T follicular helper cell (primary cell): ENCODE data around the gene DYNLT2B.
"Not testable (repeated sequence)": the region's sequence is repeated elsewhere in the genome, so short reads cannot be mapped to it uniquely, and the experiment has no call there.

Experiments used
- DNase-seq: peaks from one replicate; pipeline ENCODE4 v3.0.0-alpha.2; 2020; ENCODE audit warnings: low read depth

The DYNLT2B gene

GRCh38 chr3:196326936-196327335 is 8.9 kb upstream of the DYNLT2B start:
- DNase-seq = no peak

DNA sequence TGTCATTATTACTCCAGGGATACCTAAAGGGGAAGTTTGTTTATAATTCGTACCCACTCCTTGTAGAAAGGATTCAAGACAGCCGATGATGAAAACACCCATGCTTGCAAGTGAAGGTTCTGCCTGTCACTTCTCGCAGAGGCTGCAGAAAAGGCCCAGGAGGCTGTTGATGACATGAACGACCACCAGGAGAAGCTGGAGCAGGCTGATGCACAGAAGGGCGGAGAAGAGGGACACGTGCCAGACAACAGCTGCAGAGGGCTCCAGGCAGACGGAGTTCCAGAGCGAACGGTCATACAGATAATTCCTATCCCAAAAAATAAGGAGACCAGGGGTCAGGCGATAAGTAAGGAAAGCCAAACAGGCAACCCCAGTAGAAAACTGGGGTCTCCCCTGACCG is 5.7 kb upstream of the DYNLT2B start:
- no peak for DNase-seq

DNA sequence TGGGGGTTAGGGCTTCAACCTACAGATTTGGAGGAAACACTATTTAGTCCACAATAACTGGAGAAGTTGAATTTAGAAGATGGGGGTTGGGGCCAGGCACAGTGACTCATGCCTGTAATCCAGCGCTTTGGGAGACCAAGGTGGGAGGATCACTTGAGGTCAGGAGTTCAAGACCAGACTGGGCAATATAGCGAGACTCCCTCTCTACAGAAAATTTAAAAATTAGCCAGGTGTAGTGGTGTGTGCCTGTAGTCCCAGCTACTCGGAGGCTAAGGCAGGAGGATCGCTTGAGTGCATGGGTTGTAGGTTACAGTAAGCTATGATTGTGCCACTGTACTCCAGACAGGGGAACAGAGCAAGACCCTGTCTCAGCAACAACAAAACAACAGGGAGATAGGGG is 5.0 kb upstream of the DYNLT2B start:
- DNase-seq = no peak

- no peak for DNase-seq
These were observed 3.1 kb upstream of the DYNLT2B start for GRCh38 chr3:196321162-196321561.

DNA sequence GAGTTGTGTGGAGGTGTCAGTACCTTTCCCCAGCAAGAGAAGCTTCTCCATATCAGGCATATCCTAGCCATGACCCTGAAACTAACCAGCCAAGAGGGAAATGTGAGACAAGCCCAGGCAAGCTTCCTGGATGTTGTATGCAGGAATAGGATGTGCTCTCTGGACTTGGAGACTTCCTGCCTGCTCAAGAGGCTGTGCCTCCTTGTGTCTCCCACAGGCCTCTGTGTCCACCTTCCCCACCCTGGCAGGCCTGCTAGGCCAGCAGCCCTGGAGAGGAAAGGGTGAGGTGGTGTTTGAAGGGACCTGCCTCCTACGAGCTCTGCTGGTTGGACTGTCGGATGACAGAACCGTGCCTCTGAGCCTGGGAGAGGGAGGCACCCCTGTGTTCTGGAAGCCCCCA is 2.1 kb upstream of the DYNLT2B start:
- DNase-seq = no peak

DNA sequence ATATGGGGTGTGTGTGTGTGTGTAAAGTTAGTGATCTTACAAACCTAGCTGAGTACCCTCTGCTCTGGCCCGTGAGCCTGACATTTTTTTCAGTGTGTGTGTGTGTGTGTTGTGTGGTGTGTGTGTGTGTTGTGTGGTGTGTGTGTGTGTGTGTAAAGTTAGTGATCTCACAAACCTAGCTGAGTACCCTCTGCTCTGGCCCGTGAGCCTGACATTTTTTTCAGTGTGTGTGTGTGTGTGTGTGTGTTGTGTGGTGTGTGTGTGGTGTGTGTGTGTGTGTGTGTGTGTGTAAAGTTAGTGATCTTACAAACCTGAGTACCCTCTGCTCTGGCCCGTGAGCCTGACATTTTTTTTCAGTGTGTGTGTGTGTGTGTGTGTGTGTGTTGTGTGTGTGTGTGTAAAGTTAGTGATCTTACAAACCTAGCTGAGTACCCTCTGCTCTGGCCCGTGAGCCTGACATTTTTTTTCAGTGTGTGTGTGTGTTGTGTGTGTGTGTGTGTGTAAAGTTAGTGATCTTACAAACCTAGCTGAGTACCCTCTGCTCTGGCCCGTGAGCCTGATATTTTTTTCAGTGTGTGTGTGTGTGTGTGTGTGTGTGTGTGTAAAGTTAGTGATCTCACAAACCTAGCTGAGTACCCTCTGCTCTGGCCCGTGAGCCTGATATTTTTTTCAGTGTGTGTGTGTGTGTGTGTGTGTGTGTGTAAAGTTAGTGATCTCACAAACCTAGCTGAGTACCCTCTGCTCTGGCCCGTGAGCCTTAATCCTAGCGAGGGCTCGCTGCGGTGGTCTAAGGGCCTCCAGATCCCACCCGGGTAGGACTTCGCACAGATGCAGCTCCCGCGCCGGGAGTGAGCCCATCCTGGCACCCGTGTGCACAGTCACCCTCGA is 997 bp downstream of the DYNLT2B start:
- DNase-seq = not testable (repeated sequence)

- no peak for DNase-seq
These were observed 2.2 kb downstream of the DYNLT2B start for GRCh38 chr3:196315821-196316220.

- DNase-seq = no peak
These were observed 3.4 kb downstream of the DYNLT2B start for GRCh38 chr3:196314597-196314996.

DNA sequence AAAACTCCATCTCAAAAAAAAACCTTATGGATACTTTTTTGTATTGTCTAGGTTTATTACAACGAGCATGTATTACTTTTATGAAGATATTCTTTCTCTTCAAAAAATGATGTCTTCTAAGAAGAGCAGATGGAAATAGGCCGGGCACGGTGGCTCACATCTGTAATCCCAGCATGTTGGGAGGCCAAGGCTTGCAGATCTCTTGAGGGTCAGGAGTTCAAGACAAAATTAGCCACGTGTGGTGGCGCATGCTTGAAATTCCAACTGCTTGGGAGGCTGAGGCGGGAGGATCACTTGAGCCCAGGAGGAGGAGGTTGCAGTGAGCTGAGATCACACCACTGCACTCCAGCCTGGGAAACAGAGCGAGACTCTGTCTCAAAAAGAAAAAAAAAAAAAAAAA is 4.0 kb downstream of the DYNLT2B start:
- DNase-seq = not testable (repeated sequence)

DNA sequence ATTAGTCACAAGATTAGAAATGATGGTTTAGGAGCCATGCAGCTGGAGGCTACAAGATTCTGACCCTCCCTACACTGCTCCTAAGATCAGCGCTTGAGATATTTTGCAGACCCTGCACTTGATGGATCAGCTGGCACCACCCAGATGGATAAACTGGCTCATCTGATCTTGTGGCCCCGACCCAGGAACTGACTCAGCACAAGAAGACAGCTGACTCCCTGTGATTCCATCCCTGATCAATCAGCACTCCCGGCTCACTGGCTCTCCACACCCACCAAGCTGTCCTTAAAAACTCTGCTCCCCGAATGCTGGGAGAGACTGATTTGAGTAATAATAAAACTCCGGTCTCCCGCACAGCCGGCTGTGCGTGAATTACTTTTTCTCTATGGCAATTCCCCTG is 15.1 kb downstream of the DYNLT2B start:
- DNase-seq = not testable (repeated sequence)

- not testable (repeated sequence) for DNase-seq
These were observed 15.5 kb downstream of the DYNLT2B start for GRCh38 chr3:196302551-196302950.

- no peak for DNase-seq
These were observed 19.5 kb downstream of the DYNLT2B start for GRCh38 chr3:196298521-196298920.

- no peak for DNase-seq
These were observed 25.6 kb downstream of the DYNLT2B start for GRCh38 chr3:196292286-196292923.

DNA sequence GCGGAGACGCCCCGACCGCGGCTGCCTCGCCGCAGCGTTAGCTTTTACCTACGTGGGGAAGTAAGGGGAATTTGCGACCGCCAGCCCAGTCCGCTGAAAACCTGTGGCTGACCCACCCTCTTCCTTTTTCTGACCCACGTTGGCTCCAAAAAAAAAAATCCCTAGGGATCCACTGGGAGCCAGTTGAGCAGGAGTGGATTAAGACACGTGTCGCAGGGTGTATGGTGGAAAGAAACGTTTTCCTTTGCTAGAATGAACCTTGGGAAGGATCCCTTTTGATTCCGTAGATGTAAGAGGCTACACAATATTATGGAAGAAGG is 29.9 kb downstream of the DYNLT2B start:
- DNase-seq = no peak

DNA sequence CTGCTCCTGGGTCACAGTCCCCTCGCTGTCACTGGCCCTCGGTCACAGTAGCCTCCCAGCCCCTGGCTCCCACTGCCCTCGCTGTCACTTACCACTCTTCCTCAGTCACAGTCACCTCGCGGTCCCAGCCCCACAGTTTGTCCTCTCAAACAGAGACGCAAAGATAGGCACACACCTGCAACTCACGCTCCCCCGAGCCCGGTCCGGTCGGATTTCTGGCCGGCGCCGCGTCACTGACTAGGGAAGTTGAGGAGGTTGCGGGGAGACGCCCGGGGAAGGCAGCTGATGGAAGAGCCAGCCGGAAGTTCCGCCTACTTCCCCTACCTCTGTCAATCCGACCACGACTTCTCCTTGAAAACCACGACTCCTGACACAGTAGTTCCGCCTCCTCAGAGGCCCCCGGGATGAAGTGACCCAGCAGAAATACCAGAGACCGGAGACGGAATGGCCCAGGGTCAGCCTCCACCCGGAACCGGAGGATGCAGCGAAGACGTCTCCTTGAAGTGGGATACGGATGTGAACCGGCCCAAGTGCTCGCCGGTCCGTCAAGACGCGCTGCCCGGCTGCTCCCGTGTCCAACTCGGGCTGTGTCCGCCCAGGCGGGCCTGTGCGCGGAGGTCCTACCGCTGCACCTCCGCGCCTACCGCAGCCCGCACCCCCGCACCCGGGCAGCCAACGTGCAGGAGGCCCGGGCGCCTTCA is 30.4 kb downstream of the DYNLT2B start, which contains the start of gene PCYT1A:
TSS of gene PCYT1A (minus strand) at position 287 of the 701 bp plus-strand sequence. CDS start 17,195 bp downstream, outside the sequence.
- DNase-seq = peak; percentile 61

- peak; percentile 6 for DNase-seq
These were observed 31.0 kb downstream of the DYNLT2B start for GRCh38 chr3:196287090-196287439.

- no peak for DNase-seq
These were observed 33.6 kb downstream of the DYNLT2B start for GRCh38 chr3:196284396-196284795.

- no peak for DNase-seq
These were observed 36.1 kb downstream of the DYNLT2B start for GRCh38 chr3:196281962-196282361.

DNA sequence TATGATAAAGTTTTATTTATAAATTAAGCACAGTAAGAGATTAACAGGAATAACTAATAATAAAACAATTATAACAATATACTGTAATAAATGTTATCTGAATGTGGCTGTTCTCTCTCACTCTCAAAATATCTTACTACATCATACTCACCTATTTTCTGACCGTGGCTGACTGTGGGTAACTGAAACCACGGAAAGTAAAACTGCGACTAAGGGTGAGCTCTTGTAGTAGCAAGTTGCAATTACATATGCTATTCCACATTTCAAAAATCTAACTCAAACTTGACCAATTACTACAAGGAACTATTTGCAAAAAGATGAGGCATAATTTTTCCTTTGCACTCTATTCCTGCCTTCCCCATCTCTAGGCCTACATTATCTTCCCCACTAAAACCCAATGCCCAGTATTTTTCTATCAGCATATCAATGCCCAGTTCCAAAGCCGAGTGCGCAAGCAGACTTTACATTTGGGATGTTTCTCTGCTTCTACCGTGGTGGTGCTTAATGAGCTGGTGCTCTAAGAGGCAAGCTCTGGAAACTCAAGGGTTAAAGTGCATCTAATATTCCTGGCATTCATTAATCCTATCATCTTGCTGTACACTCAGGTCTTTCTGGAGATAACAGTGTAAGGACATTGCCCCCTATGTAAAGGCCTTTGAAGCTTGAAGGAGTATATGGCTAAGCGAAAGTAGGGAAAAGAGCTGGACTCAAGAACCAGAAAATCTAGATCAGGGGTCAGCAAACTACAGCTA is 37.2 kb downstream of the DYNLT2B start:
- DNase-seq = no peak

DNA sequence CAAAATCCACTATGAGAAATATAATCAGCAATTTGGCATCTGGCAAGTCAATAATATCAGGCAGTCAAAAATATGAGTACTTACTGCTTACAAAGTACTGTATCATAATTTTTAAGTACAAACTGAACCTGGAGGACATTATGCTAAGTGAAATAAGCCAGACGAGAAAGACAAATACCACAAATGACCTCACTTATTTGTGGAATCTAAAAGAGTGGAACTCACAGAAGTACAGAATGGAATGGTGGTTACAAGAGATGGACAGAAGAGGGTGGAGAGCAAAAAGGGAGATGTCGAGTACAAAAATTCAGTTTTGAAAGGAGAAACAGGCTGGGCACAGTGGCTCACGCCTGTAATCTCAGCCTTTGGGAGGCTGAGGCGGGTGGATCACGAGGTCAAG is 42.9 kb downstream of the DYNLT2B start:
- no peak for DNase-seq

DNA sequence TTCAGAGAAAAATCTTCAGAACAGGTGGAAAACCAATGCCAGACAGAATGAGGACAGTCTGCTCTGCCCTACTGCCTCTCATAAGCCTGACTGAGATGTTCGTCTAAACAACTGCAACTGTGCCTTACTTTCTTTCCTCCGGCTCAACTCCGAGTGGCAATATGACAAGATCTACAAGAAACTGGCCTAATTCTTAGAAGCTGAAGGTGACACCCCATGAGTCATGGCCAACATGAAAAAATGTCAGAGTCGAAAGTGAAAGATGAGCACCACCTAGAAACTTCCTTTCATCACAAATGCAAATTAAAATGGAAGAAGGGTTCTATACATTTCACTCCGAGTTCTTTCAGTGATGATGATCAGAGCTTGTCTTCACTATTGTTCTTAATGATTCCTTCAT is 43.5 kb downstream of the DYNLT2B start:
- peak; percentile 41 for DNase-seq

DNA sequence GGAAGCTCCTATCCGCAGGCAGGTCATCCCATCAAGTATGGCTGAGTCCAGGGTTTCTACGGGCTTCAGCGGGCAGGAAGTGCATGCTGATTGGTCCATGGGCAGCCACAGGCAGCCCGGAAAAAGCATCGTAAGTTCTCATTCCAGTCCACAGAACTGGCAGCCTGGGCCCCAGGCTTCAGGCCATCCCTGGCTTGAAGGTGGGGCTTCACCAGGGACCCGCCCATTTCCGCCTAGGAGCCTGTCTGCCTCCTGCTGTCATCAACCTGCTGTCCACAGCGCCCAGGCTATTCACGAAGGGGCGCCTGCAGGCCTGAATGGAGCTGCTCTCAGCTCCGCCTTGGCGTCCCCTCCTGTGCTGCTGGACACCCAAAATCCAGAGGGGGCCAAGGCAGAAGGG is 44.4 kb downstream of the DYNLT2B start:
- DNase-seq = no peak
